Measurements from ENCODE around the gene THSD4.

The THSD4 gene

DNA sequence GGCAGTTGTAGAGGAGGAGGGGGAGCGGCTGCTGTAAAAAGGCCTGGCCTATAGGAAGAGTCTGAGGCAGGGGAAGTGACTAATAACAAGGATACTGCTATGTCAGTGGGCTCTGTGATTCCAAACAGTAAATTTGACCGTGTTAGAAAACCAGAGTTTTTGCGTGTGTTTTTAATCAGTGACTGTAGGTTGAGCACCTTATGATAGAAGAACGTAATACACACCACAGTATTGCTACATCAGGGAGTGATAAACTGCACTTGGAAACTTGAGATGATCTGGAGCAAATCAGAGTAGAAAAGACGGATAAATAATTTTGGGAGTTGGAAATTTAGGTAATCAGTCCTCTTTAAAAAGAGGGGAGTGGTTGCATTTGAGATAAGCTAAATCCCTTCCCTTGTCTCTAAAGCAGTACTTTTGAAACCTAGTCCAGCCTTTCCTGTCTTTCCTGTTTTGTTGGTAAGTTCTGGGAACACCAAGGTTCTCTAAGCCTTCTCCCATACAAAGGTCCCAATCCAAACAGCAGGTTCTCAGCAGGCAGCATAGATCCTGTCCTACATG, 564.6 kb downstream of the THSD4 start:
- no peak for DNase-seq

DNA sequence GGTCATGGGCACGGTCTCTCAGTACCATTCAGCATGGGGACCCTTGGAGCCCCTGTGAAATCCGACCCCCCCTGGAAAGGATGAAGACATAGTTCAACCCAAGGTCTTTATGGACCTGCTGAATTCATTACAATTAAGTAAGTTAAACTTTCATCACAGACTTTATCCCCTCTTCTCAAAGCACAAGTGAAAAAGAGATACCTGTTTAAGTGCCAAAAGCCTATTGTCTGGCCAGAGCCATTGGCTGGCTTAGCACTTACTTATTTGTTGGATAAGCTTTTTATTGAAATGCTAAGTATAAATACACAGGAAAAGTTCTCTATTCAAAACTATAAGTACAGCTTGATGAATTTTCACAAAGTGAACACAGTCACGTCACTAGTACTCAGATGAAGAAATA, 566.7 kb downstream of the THSD4 start:
- no peak for DNase-seq

- no peak for DNase-seq
Observed at GRCh38 chr15:71683411-71684274, 568.4 kb downstream of the THSD4 start.

DNA sequence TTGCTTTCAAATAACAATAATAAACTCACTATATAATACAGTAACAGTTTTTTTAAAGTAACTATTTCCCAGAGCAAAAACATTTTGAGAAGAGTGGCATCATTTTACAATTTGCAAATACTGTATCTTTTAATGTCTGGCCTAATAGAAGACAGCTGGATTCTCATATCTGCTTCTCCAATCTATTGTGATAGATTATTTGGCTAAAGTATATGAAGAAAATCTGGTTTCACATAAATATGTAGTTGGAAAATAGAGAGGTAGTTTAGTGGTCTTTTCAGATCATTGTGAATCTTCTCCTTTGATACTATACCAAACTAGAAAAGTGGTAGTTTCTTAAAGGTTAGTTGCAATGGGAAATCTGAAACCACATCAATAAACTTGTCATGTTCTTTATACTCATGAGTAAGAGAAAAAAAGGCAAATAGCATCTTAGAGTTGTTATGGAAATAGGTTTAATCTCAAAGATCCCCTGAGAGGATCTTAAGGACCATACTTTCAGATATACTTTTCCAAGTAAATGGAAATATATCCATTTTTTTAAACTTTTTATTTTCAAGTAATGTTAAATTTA, 570.2 kb downstream of the THSD4 start:
- no peak for DNase-seq

- DNase-seq = no peak
Observed at GRCh38 chr15:71686221-71687050, 571.2 kb downstream of the THSD4 start.

DNA sequence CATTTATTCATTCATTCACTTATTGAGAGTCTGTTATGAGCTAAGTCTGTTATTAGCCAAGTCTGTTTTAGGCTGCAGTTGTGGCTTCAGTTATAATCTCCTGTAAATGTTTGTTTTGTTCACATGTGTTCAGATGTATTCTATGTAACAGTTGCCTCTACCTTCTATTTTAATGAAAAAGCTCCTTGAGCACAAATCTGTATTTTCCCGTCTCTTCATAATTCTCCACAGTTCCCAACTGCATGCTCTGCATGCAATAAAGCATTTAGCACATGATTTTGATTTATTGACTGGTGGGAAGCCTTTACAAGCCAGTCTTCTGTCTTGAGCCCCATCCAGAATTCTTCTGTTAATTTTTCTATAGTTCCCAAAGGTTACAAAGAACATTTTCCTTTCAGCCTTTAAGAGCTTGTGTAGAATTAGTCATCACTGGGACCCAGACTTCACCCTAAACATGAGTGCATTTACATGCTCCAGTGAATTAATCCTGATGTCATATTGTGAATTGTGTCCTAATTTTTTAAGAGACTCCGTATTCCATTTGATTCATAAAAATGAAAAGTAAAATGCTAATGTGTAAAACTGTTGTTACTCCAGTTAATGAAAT, 572.7 kb downstream of the THSD4 start:
- no peak for DNase-seq

DNA sequence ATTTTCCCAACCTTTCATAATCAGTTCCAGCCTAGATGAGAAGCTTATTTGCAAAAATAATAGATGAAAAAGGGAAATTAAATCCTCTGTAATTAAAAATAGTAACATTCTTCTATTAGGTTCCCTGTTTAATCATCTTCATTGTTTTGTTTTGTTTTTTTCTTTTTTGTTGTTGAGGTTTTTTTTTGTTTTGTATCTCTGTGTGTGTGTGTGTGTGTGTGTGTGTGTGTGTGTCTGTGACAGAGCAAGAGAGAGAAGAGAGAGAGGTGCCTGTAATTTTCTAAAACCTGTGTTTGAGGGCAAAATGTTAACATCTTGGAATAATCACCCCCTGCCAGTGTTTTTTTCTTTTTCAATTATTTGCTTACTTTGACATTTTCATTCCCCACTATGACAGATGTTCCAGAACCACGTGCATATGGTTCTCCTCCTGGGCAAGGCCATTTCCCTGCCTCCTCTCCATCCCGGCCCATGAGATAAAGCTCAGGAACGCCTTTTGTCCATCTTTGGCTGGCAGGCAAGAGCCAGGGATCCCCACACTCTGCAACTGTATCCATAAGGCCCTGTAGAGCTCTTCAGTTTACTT, 573.3 kb downstream of the THSD4 start:
- DNase-seq = no peak

DNA sequence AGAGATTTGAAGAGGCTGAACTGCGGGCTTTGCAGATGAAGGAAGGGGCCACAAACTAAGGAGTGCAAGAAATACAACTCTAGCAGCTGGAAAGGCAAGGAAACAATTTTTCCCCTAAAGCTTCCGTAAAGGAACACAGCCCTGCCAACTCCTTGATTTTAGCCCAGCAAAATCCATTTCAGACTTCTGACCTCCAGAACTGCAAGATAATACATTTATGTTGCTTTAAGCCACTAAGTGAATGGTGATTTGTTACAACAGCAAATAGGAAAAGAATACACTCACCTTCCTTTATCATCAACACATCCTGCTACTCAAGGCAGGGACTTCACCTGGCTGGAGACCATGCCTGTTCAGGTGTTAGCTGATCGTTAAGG, 575.8 kb downstream of the THSD4 start:
- DNase-seq = no peak

GRCh38 chr15:71691458-71692417, 576.5 kb downstream of the THSD4 start:
- DNase-seq = no peak

- no peak for DNase-seq
Observed at GRCh38 chr15:71697236-71697635, 582.0 kb downstream of the THSD4 start.

- DNase-seq = no peak
Observed at GRCh38 chr15:71698030-71698429, 582.8 kb downstream of the THSD4 start.

GRCh38 chr15:71698742-71699141, 583.5 kb downstream of the THSD4 start:
- DNase-seq = no peak

DNA sequence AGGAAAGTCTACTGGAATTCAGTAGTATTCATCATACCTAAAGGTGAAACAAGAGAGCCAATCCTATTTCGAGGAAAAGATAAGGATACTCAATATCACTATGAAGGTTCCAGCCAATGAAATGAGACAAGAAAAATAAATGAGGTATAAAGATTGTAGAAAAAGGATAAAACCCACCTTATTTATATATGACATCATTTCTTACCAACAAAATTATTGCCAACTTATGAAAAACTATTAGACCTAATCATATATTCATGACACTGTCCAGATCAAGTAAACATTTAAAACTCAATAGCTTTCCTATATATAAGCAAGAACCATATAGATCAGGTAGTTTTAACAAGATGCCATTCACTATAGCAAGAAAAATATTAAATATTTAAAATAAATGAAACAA, 584.7 kb downstream of the THSD4 start:
- no peak for DNase-seq

- DNase-seq = no peak
Observed at GRCh38 chr15:71701808-71702207, 586.5 kb downstream of the THSD4 start.

DNA sequence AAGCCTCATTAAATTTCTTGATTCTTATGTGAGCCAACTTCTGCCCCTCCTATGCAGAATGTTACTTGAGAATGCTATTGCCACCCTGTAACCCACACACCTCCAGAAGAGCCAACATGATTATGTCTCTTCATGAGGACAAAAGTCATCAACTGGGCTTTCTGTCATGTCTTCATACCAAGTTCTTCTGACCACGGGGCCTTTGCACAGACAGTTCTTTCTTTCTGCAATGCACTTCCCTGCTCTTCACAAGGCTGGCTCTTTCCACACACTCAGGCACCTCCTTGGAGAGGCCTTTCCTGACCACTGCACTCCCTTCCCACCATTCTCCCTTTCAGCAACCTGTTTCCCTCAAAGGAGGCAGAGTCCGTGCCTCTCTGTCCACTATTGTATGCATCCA, 587.2 kb downstream of the THSD4 start:
- no peak for DNase-seq

- no peak for DNase-seq
Observed at GRCh38 chr15:71705151-71705550, 589.9 kb downstream of the THSD4 start.

DNA sequence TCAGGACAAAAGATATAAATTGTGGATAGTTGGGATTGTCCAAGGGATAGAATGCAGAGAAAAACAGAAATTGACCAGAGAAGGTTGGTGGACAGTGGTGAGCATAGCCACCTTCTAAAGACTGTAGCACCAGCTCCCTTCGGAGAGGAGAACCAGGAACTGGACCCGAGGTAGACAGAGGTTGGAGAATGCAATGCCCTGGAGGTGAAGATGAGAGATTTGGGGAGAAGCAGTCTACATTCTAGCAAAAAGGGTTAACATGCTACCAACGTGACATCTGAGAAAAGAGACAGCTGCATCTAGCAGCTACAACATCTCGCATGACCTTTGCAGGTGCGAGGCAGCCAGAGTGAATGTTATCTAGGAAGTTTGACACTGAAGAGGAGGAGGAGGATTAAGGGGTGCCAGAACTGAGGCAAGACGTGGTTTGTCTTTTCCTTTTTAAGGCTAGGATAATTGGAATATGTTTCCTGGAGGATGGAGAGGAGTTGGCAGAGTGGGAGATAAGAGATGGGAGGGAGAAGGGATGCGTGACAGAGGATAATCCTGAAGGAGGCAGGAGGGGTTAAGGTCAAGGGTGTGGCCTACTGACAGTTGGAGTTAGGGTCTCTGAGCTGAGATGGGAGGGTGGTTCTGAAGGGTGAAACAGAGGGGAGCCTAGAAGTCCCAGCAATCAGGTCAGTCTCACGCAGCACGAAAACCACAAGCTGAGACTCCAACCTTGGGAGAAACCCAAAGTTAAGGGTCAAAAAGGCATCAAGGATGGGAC, 591.4 kb downstream of the THSD4 start:
- DNase-seq = no peak

GRCh38 chr15:71707230-71708050, 592.2 kb downstream of the THSD4 start:
- DNase-seq = no peak

GRCh38 chr15:71708051-71708429, 592.8 kb downstream of the THSD4 start:
- DNase-seq = no peak

DNA sequence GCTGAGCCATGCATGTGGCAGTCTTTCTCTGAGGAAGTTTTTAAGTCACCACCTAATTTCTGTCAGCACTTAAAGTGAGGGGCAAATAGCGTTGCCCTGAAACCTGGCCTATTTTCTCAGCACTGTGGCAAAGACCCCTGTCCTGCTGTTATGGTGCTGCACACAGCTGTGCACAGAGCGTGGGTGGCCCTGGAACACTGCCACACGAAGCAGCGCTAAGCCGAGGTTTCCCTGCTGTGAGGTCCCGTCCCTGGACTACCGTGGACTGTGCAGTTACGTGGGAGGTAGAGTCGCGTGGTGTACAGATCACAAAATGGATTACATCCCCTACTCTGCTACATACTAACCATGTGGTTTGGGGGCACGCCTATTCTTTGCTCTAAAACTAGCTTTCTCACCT, 593.5 kb downstream of the THSD4 start:
- no peak for DNase-seq
